Adrenal gland (tissue), 5 donors: ENCODE measurements around the gene MBNL1.

Source experiments
- POLR2A ChIP-seq, 2 donors: fragments of 450-650 bp; IDR thresholded peaks; one replicate each; pipeline ENCODE4 v1.6.1; 2017; ENCODE audit warnings: antibody characterized with exemption in 2 of 2, mild to moderate bottlenecking in 2 of 2, moderate library complexity in 1 of 2
- TF ChIP-seq, protein P1 (sequence below), 6 experiments: fragments of 450-650 bp in 4 of 6; fragments of 200-600 bp in 2 of 6; sonication (generic) in 1 of 6; IDR thresholded peaks; 1 replicate in 5 of 6; 2 replicates in 1 of 6; pipeline versions ENCODE4 v1.5.1 to v1.8.0; 2016 to 2021; ENCODE audit warnings: antibody characterized with exemption in 6 of 6, mild to moderate bottlenecking in 2 of 6, moderate library complexity in 1 of 6
- donor health status: DM: no; HTN: no; CAD: no.

- TF ChIP-seq, protein P1, sequence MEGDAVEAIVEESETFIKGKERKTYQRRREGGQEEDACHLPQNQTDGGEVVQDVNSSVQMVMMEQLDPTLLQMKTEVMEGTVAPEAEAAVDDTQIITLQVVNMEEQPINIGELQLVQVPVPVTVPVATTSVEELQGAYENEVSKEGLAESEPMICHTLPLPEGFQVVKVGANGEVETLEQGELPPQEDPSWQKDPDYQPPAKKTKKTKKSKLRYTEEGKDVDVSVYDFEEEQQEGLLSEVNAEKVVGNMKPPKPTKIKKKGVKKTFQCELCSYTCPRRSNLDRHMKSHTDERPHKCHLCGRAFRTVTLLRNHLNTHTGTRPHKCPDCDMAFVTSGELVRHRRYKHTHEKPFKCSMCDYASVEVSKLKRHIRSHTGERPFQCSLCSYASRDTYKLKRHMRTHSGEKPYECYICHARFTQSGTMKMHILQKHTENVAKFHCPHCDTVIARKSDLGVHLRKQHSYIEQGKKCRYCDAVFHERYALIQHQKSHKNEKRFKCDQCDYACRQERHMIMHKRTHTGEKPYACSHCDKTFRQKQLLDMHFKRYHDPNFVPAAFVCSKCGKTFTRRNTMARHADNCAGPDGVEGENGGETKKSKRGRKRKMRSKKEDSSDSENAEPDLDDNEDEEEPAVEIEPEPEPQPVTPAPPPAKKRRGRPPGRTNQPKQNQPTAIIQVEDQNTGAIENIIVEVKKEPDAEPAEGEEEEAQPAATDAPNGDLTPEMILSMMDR (IDR thresholded peaks at IDR 0.05): no peak
- no peak for TF ChIP-seq POLR2A (IDR thresholded peaks at IDR 0.05)
Measured at GRCh38 chr3:152389316-152389934, 120.7 kb downstream of the MBNL1 start.
